AG09309 (cell line): Measurements from ENCODE around the gene EXOC6B.

Source experiments
- DNase-seq: peaks from one replicate; pipeline ENCODE4 v3.0.0-alpha.2; 2010; ENCODE audit warnings: low read depth
- H3K4me3 ChIP-seq: 2 replicates; pipeline ENCODE4 v1.5.1; 2011; ENCODE audit warnings: mild to moderate bottlenecking, low read depth, low read length, moderate library complexity; ENCODE audit not compliant: control insufficient read depth
- TF ChIP-seq, protein P1 (sequence below): IDR thresholded peaks from 2 replicates; pipeline ENCODE4 v1.5.1; 2011; ENCODE audit warnings: mild to moderate bottlenecking, low read depth, low read length, inconsistent platforms; ENCODE audit not compliant: insufficient read depth, control insufficient read depth; ENCODE audit errors: missing control alignments

Gene EXOC6B

DNA sequence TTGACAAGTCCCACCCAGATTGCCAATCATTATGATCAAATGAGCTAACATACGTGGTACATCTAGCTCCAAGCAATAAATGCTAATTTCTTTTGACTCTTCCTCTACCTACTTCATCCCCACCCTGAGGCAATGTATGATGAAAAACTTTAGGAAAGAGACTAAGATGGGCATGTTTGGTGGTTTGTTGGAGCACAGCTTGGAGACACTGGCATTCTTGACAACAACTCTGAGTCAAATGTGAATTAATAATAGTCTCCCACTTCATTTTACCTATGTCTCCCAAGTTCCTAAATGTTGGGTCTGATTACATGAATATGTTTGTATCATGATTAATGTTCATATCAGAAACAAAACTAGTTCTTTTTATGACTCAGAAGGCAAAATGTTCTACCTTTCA lies 36.6 kb downstream of the EXOC6B start:
- no peak for DNase-seq
- TF ChIP-seq, protein P1, sequence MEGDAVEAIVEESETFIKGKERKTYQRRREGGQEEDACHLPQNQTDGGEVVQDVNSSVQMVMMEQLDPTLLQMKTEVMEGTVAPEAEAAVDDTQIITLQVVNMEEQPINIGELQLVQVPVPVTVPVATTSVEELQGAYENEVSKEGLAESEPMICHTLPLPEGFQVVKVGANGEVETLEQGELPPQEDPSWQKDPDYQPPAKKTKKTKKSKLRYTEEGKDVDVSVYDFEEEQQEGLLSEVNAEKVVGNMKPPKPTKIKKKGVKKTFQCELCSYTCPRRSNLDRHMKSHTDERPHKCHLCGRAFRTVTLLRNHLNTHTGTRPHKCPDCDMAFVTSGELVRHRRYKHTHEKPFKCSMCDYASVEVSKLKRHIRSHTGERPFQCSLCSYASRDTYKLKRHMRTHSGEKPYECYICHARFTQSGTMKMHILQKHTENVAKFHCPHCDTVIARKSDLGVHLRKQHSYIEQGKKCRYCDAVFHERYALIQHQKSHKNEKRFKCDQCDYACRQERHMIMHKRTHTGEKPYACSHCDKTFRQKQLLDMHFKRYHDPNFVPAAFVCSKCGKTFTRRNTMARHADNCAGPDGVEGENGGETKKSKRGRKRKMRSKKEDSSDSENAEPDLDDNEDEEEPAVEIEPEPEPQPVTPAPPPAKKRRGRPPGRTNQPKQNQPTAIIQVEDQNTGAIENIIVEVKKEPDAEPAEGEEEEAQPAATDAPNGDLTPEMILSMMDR = no peak
- no peak overlapping the region for H3K4me3 ChIP-seq

DNA sequence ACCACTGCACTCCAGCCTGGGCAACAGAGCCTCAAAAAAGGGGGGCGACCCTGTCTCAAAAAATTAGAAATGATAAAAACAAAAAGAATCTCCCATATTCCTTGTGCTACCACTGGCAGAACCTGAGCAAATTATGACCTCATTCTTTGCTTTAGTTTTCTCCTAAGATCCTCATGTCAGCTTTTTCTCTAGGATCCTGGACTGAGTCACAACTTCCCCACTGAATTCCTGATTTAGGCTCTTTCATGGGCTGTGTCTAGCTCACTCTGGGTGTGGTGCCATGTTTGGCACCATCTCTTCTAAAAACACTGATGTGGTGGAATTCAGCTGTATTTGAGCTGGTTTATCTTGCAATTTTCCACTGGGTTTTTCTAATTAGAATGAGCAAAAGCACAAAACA lies 37.1 kb downstream of the EXOC6B start:
- peak; percentile 20 for DNase-seq
- TF ChIP-seq, protein P1 = no peak
- H3K4me3 ChIP-seq = no peak overlapping the region

DNA sequence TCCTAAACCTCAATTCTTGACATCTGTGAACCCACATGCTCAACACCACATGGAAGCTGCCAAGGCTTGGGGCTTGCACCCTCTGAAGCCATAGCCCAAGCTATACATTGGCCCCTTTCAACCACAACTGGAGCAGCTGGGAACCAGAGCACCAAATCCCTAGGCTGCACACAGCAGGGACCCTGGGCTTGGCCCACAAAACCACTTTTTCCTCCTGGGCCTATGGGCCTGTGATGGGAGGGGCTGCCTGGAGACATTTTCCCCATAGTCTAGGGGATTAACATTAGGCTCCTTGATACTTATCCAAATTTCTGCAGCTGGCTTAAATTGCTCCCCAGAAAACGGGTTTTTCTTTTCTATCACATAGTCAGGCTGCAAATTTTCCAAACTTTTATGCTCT lies 40.3 kb downstream of the EXOC6B start:
- H3K4me3 ChIP-seq = no peak overlapping the region
- DNase-seq = no peak
- TF ChIP-seq, protein P1 = no peak

DNA sequence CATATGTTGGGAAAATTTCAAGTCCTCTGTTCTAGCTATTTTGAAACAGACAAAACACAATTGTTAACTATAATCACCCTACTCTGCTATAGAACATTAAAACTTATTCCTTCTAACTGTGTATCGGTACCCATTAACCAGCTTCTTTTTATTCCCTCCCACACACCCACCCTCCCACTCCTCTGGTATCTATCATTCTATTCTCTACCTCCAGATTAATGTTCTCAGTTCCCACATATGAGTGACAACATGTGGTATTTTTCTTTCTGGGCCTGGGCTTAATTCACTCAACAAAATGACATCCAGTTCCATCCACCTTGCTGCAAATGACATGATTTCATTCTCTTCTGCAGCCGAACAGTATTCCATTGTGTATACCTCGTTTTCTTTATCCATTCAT lies 43.3 kb downstream of the EXOC6B start:
- H3K4me3 ChIP-seq = no peak overlapping the region
- no peak for DNase-seq
- TF ChIP-seq, protein P1 = no peak

DNA sequence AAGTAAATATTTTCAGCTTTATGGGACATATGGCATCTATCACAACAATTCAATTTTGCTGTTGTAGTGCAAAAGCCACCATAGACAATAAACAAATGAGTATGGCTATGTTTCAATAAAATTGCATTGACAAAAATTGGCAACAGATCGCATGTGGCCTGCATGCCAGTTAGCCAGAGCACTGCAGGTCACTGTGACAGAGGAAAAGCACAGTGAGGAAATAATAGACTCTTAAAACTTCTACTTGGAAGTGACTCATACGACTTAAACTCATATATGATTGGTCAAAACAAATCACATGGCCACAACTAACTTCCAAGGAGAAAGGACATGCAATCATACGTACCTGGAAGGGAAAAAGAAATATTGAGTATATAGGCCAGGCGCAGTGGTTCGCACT lies 44.4 kb downstream of the EXOC6B start:
- TF ChIP-seq, protein P1 = no peak
- H3K4me3 ChIP-seq = no peak overlapping the region
- no peak for DNase-seq

DNA sequence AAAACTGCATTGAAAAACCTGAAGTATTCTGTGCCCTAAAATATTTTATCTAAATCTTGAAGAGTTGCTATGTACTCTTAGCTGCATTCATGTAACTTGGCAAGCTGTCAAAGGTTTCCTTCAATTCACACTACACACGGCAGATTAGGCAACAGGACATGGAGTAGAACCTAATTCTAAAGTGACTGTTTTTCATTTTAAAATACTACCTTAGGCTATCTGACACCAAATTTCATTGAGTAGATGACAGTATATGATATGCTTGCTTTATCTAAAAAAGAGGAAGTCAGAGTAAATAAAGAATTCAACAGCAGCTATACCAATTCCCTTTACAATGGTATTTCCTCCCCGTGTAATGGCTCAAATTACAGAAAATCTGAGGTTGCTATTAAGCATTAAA lies 45.4 kb downstream of the EXOC6B start:
- H3K4me3 ChIP-seq = no peak overlapping the region
- no peak for DNase-seq
- TF ChIP-seq, protein P1 = no peak

DNA sequence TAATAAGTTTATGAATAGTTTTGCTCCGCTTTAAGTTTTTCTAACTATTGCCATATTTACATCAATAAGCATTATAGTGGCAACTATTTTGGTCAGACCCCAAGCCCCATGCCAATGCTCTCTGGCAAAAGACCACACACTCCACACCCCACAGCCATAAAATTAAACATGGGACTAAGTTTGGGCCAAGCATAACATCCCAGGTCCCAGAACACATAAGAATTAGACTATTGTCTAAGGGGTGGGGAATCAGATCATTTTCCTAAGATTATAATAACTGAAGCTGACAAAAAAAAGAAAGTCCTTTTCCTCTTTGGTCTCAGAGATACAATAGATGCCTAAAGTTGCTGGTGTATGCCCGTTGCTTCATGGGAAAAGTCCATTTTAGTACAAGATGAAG lies 46.3 kb downstream of the EXOC6B start:
- TF ChIP-seq, protein P1 = no peak
- H3K4me3 ChIP-seq = no peak overlapping the region
- no peak for DNase-seq
